HG03378 (cell line): Measurements from ENCODE around the gene FOSL1.

Experiments used
- ATAC-seq: cut with Tn5 transposase; IDR thresholded peaks from one replicate; pipeline ENCODE4 v1.9.1; 2021; ENCODE audit warnings: mild to moderate bottlenecking, moderate library complexity; ENCODE audit not compliant: unreplicated experiment

The FOSL1 gene

GRCh38 chr11:65883058-65883761 lies 17.0 kb downstream of the FOSL1 start:
- ATAC-seq: no peak

- no peak for ATAC-seq
Measured at GRCh38 chr11:65882120-65883057, 17.8 kb downstream of the FOSL1 start.

- ATAC-seq: no peak
Measured at GRCh38 chr11:65880844-65881421, 19.3 kb downstream of the FOSL1 start.

- ATAC-seq: no peak
Measured at GRCh38 chr11:65880027-65880426, 20.2 kb downstream of the FOSL1 start.

- no peak for ATAC-seq
Measured at GRCh38 chr11:65879617-65880016, 20.6 kb downstream of the FOSL1 start, which contains the start of gene CTSW. CTSW (plus strand) TSS chr11:65879837; CDS start chr11:65879855, 18 bp downstream.

GRCh38 chr11:65873318-65874156 lies 26.7 kb downstream of the FOSL1 start:
- peak; percentile 62 for ATAC-seq

GRCh38 chr11:65872586-65873317 lies 27.4 kb downstream of the FOSL1 start, which contains the start of gene EFEMP2:
EFEMP2 (minus strand) TSS chr11:65872800; CDS start chr11:65872354, 446 bp downstream.
- ATAC-seq: no peak

GRCh38 chr11:65871811-65872548 lies 28.2 kb downstream of the FOSL1 start:
- ATAC-seq: no peak

GRCh38 chr11:65870706-65871681 lies 29.2 kb downstream of the FOSL1 start:
- ATAC-seq: no peak

- ATAC-seq: no peak
Measured at GRCh38 chr11:65870307-65870658, 29.9 kb downstream of the FOSL1 start.

- no peak for ATAC-seq
Measured at GRCh38 chr11:65869643-65870306, 30.4 kb downstream of the FOSL1 start.

GRCh38 chr11:65868907-65869306 lies 31.3 kb downstream of the FOSL1 start:
- no peak for ATAC-seq

- no peak for ATAC-seq
Measured at GRCh38 chr11:65868076-65868667, 32.0 kb downstream of the FOSL1 start.

GRCh38 chr11:65867284-65868071 lies 32.7 kb downstream of the FOSL1 start:
- no peak for ATAC-seq

GRCh38 chr11:65866509-65867283 lies 33.5 kb downstream of the FOSL1 start:
- no peak for ATAC-seq
